Tibial nerve (tissue), 4 donors: Measurements from ENCODE around the gene CADPS2.

Source experiments
- CTCF ChIP-seq, 5 experiments: fragments of 200-600 bp in 3 of 5; fragments of 450-650 bp in 2 of 5; sonication (generic) in 3 of 5; IDR thresholded peaks; one replicate each; pipeline ENCODE4 v1.5.1; 2016 to 2019; ENCODE audit warnings: antibody characterized with exemption in 5 of 5, mild to moderate bottlenecking in 3 of 5, moderate library complexity in 2 of 5
- EP300 ChIP-seq, 2 donors: sonication (generic); formaldehyde crosslinking; IDR thresholded peaks; one replicate each; pipeline ENCODE4 v1.6.1; 2017; ENCODE audit warnings: antibody characterized with exemption in 2 of 2, mild to moderate bottlenecking in 1 of 2
- POLR2A ChIP-seq, 2 donors: fragments of 450-650 bp; IDR thresholded peaks; one replicate each; pipeline ENCODE4 v1.6.1; 2017; ENCODE audit warnings: antibody characterized with exemption in 2 of 2, mild to moderate bottlenecking in 2 of 2, moderate library complexity in 2 of 2

GRCh38 chr7:122556873-122557542 lies 329.3 kb downstream of the CADPS2 start:
- TF ChIP-seq CTCF (IDR thresholded peaks at IDR 0.05) (no peak), EP300 (IDR thresholded peaks at IDR 0.05) (no peak), POLR2A (IDR thresholded peaks at IDR 0.05) (no peak)
